Ovary (tissue), 9 donors: ENCODE data around the gene NAALADL2. TPM values are rescaled to one million over a fixed set of nuclear protein-coding genes. Genes with fewer than 3 reads are reported as not detected.

ENCODE experiments used
- DNase-seq, 5 donors: peaks; one replicate each; pipeline ENCODE4 v3.0.0-alpha.2; 2019 to 2020
- H3K27ac ChIP-seq, 2 donors: fragments of 200-600 bp; one replicate each; pipeline versions ENCODE4 v1.5.1 to v1.8.0; 2019 to 2022
- H3K27me3 ChIP-seq: fragments of 200-600 bp; one replicate; pipeline ENCODE4 v1.8.0; 2022
- H3K36me3 ChIP-seq: fragments of 200-600 bp; sonication (generic); one replicate; pipeline ENCODE4 v1.5.1; 2019
- H3K4me1 ChIP-seq: one replicate; pipeline ENCODE4 v1.8.1; 2013; ENCODE audit warnings: mild to moderate bottlenecking, moderate library complexity; ENCODE audit not compliant: insufficient read depth
- H3K4me3 ChIP-seq: fragments of 200-600 bp; sonication (generic); one replicate; pipeline ENCODE4 v1.5.1; 2017
- H3K9me3 ChIP-seq, 2 donors: fragments of 200-600 bp in 1 of 2; sonication (generic) in 1 of 2; one replicate each; pipeline versions ENCODE4 v1.5.1 to v1.8.1; 2013 to 2019; ENCODE audit warnings: mild to moderate bottlenecking in 1 of 2, moderate library complexity in 1 of 2
- CTCF ChIP-seq, 3 donors: fragments of 450-650 bp in 2 of 3; fragments of 200-600 bp in 1 of 3; IDR thresholded peaks; one replicate each; pipeline versions ENCODE4 v1.5.1 to v1.8.0; 2016 to 2022; ENCODE audit warnings: antibody characterized with exemption in 3 of 3, mild to moderate bottlenecking in 1 of 3
- EP300 ChIP-seq: sonication (generic); formaldehyde crosslinking; IDR thresholded peaks from one replicate; pipeline ENCODE4 v1.6.1; 2017; ENCODE audit warnings: antibody characterized with exemption
- POLR2A ChIP-seq: fragments of 450-650 bp; IDR thresholded peaks from one replicate; pipeline ENCODE4 v1.6.1; 2017; ENCODE audit warnings: antibody characterized with exemption, mild to moderate bottlenecking, moderate library complexity
- WGBS, 3 donors: extraction: QIAGEN DNeasy Blood & Tissue Kit in 1 of 3; methylation state at CpG; one replicate each; pipeline versions ENCODE4 v1.1.5 to v1.1.7; 2013 to 2017; 5-methylcytosine and 5-hydroxymethylcytosine counted together
- intact Hi-C, 4 donors: fragments of 100-400 bp; cut with DNase I; formaldehyde crosslinking; loops; one replicate each; pipeline versions ENCODE4 v1.11.0 to v1.15.1; 2022 to 2023
- polyA plus RNA-seq, 2 donors: library from polyadenylated mRNA; stranded (reverse); fragments of 200-250 nt in 1 of 2; fragments of 350-450 nt in 1 of 2; fragmentation: Illumina TruSeq in 1 of 2; extraction: RNeasy Lipid Tissue Mini Kit (QIAGEN cat#74804) in 1 of 2; gene quantifications; one replicate each; pipeline ENCODE4 v1.2.3, GENCODE V29; 2013 to 2014
- total RNA-seq, 7 donors: library from RNA; depleted of rRNA in 2 of 7; stranded (reverse); fragments of >200 nt in 2 of 7; fragmentation: NEBNext Ultra II Directional in 3 of 7; extraction: Animal tissue kit (Norgen Biotek cat#: 25700) in 3 of 7; gene quantifications; one replicate each; pipeline versions ENCODE4 v1.1.0 to v1.2.4, GENCODE V29; 2016 to 2023
- donor health status: DM: no; HTN: no; CAD: no; lungs with moderate emphysema.
- donor health status: DM: no; HTN: no; CAD: no.
- donor health status: Bipolar disorder and iron deficiency.
- donor health status: DM: yes; HTN: yes; CAD: no.
- donor health status: DM: no; HTN: no; CAD: no.
- donor health status: DM: yes; HTN: yes; CAD: no.

The NAALADL2 gene
- total and polyA plus RNA-seq, 9 donors, result 2.3 to 29.3 (median 15.2) TPM

- H3K27me3 ChIP-seq, result no peaks in the 10 kb centered on the region
- intact Hi-C loops, result no loop called here
- H3K4me3 ChIP-seq, result no peak overlapping the region
- peaks cover 1% of the 10 kb centered on the region for H3K4me1 ChIP-seq
- TF ChIP-seq EP300 (no peak), CTCF (IDR thresholded peaks at IDR 0.05) (no peak), POLR2A (no peak)
- WGBS, 3 donors, result 50 to 71% (median 56%) methylated on average over 1 of the region's 1 CpG
- no peak overlapping the region for H3K27ac ChIP-seq
- no peaks in the 10 kb centered on the region for H3K9me3 ChIP-seq
- H3K36me3 ChIP-seq, result no peaks in the 10 kb centered on the region
- no peak for DNase-seq
Measured at GRCh38 chr3:174820885-174821284, 38.2 kb upstream of the NAALADL2 start.

GRCh38 chr3:174821477-174821876 lies 37.7 kb upstream of the NAALADL2 start:
- Histone ChIP-seq H3K27me3 (no peaks in the 10 kb centered on the region), H3K4me3 (no peak overlapping the region), H3K4me1 (peaks cover 1% of the 10 kb centered on the region), H3K36me3 (no peaks in the 10 kb centered on the region), H3K9me3 (no peaks in the 10 kb centered on the region), H3K27ac (no peak overlapping the region)
- no peak for DNase-seq
- no peak for TF ChIP-seq EP300
- TF ChIP-seq CTCF (IDR thresholded peaks at IDR 0.05), result no peak
- TF ChIP-seq POLR2A, result no peak
- intact Hi-C loops, result no loop called here

GRCh38 chr3:174822320-174822719 lies 36.8 kb upstream of the NAALADL2 start:
- intact Hi-C loops, result no loop called here
- peaks cover 1% of the 10 kb centered on the region for H3K4me1 ChIP-seq
- no peak for TF ChIP-seq POLR2A
- TF ChIP-seq CTCF (IDR thresholded peaks at IDR 0.05), result no peak
- TF ChIP-seq EP300, result no peak
- no peak for DNase-seq
- H3K27ac ChIP-seq, result no peak overlapping the region
- H3K4me3 ChIP-seq, result no peak overlapping the region
- WGBS, 3 donors, result 81 to 90% (median 90%) methylated on average over 2 of the region's 2 CpGs
- no peaks in the 10 kb centered on the region for H3K9me3 ChIP-seq
- H3K27me3 ChIP-seq, result no peaks in the 10 kb centered on the region
- H3K36me3 ChIP-seq, result no peaks in the 10 kb centered on the region

DNA sequence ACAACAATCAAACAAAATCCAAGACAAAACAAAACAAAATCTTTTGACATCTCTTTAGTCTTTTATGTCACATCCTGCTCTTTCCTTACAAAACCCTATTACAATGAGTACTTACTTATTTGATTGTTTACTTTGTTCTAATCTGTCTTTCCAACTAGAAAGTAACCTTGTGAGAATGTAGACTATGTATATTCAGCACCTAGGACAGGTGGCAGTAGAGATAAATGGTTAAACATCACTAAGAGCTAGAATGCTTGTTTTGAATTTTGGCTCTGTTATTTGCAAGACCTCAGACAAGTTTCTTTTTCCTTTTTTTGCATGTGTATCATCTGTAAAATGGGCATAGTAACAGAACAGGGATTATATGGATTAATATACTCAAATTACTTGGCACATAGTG lies 33.1 kb upstream of the NAALADL2 start:
- TF ChIP-seq POLR2A (no peak), CTCF (IDR thresholded peaks at IDR 0.05) (no peak), EP300 (no peak)
- H3K27ac ChIP-seq, result no peak overlapping the region
- no peaks in the 10 kb centered on the region for H3K36me3 ChIP-seq
- H3K4me3 ChIP-seq, result no peak overlapping the region
- no peaks in the 10 kb centered on the region for H3K27me3 ChIP-seq
- intact Hi-C loops, result no loop called here
- H3K9me3 ChIP-seq, result no peaks in the 10 kb centered on the region
- no peak for DNase-seq
- no peaks in the 10 kb centered on the region for H3K4me1 ChIP-seq

DNA sequence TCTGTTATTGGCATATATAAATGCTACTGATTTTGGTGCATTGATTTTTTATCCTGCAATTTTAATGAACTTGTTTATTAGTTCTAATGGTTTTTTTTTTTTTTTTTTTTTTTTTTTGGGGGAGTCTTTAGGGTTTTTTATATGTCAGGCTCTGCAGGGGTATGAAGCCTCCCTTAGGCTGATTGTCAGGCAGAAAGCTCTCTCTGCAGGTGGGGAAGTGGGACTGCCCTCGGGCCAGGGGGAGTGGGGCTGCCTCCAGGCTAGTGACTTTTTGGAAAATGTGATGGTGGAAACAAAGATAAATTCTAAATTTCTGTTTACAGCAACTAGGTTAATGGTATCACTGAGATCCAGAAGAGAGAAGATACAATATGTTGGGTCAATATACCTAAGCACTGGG lies 14.4 kb upstream of the NAALADL2 start:
- DNase-seq, result no peak
- intact Hi-C loops, result no loop called here
- no peaks in the 10 kb centered on the region for H3K9me3 ChIP-seq
- H3K36me3 ChIP-seq, result no peaks in the 10 kb centered on the region
- H3K4me3 ChIP-seq, result no peak overlapping the region
- no peak overlapping the region for H3K27ac ChIP-seq
- no peaks in the 10 kb centered on the region for H3K27me3 ChIP-seq
- 65 to 71% (median 68%) methylated on average over 1 of the region's 1 CpG for WGBS, 3 donors
- no peaks in the 10 kb centered on the region for H3K4me1 ChIP-seq
- no peak for TF ChIP-seq CTCF (IDR thresholded peaks at IDR 0.05)
- TF ChIP-seq POLR2A, result no peak
- TF ChIP-seq EP300, result no peak
